ENCODE measurements around the gene FADS2.
A peak's percentile ranks its signal among the peaks of the same experiment; 100 is the strongest.

FADS2 gene

GRCh38 chr11:61903845-61904244 lies 75.7 kb downstream of the FADS2 start:
- no peak for ATAC-seq
- TF ChIP-seq ESRRG (CRISPR knock-in tag; IDR thresholded peaks at IDR 0.05) (no peak), ZFP3 (CRISPR knock-in tag; IDR thresholded peaks at IDR 0.05) (peak; percentile 97)

- TF ChIP-seq ISL1 (CRISPR knock-in tag; IDR thresholded peaks at IDR 0.05) (no peak), OSR1 (CRISPR knock-in tag; IDR thresholded peaks at IDR 0.05) (no peak), GLIS3 (CRISPR knock-in tag; IDR thresholded peaks at IDR 0.05) (no peak), ZFP30 (CRISPR knock-in tag; IDR thresholded peaks at IDR 0.05) (no peak), CSDC2 (CRISPR knock-in tag; IDR thresholded peaks at IDR 0.05) (no peak), ZNF8 (CRISPR knock-in tag; IDR thresholded peaks at IDR 0.05) (no peak), ZNF70 (CRISPR knock-in tag; IDR thresholded peaks at IDR 0.05) (no peak), ZC3H10 (CRISPR knock-in tag; IDR thresholded peaks at IDR 0.05) (no peak), ARNTL (CRISPR knock-in tag; IDR thresholded peaks at IDR 0.05; ENCODE audit: borderline replicate concordance, low read depth) (no peak), PPARA (CRISPR knock-in tag; IDR thresholded peaks at IDR 0.05; ENCODE audit: borderline replicate concordance) (no peak), RARB (CRISPR knock-in tag; IDR thresholded peaks at IDR 0.05) (no peak), TCF4 (CRISPR knock-in tag; IDR thresholded peaks at IDR 0.05; ENCODE audit: borderline replicate concordance) (no peak), ZNF565 (CRISPR knock-in tag; conservative IDR thresholded peaks at IDR 0.05; ENCODE audit: low read depth) (no peak), TOX (CRISPR knock-in tag; IDR thresholded peaks at IDR 0.05; ENCODE audit: borderline replicate concordance) (no peak)
- TF ChIP-seq, protein P1, sequence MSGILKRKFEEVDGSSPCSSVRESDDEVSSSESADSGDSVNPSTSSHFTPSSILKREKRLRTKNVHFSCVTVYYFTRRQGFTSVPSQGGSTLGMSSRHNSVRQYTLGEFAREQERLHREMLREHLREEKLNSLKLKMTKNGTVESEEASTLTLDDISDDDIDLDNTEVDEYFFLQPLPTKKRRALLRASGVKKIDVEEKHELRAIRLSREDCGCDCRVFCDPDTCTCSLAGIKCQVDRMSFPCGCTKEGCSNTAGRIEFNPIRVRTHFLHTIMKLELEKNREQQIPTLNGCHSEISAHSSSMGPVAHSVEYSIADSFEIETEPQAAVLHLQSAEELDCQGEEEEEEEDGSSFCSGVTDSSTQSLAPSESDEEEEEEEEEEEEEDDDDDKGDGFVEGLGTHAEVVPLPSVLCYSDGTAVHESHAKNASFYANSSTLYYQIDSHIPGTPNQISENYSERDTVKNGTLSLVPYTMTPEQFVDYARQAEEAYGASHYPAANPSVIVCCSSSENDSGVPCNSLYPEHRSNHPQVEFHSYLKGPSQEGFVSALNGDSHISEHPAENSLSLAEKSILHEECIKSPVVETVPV (CRISPR knock-in tag; IDR thresholded peaks at IDR 0.05): no peak
- TF ChIP-seq, protein P2, sequence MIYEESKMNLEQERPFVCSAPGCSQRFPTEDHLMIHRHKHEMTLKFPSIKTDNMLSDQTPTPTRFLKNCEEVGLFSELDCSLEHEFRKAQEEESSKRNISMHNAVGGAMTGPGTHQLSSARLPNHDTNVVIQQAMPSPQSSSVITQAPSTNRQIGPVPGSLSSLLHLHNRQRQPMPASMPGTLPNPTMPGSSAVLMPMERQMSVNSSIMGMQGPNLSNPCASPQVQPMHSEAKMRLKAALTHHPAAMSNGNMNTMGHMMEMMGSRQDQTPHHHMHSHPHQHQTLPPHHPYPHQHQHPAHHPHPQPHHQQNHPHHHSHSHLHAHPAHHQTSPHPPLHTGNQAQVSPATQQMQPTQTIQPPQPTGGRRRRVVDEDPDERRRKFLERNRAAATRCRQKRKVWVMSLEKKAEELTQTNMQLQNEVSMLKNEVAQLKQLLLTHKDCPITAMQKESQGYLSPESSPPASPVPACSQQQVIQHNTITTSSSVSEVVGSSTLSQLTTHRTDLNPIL (CRISPR knock-in tag; IDR thresholded peaks at IDR 0.05; ENCODE audit: low read depth): no peak
- TF ChIP-seq, protein P3, sequence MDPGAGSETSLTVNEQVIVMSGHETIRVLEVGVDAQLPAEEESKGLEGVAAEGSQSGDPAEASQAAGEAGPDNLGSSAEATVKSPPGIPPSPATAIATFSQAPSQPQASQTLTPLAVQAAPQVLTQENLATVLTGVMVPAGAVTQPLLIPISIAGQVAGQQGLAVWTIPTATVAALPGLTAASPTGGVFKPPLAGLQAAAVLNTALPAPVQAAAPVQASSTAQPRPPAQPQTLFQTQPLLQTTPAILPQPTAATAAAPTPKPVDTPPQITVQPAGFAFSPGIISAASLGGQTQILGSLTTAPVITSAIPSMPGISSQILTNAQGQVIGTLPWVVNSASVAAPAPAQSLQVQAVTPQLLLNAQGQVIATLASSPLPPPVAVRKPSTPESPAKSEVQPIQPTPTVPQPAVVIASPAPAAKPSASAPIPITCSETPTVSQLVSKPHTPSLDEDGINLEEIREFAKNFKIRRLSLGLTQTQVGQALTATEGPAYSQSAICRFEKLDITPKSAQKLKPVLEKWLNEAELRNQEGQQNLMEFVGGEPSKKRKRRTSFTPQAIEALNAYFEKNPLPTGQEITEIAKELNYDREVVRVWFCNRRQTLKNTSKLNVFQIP (CRISPR knock-in tag; IDR thresholded peaks at IDR 0.05; ENCODE audit: borderline replicate concordance, low read depth): no peak
- no peak for ATAC-seq
Measured at GRCh38 chr11:61904539-61905048, 76.5 kb downstream of the FADS2 start.

- TF ChIP-seq SNAI2 (CRISPR knock-in tag; IDR thresholded peaks at IDR 0.05): no peak
- TF ChIP-seq OSR1 (CRISPR knock-in tag; IDR thresholded peaks at IDR 0.05): no peak
- TF ChIP-seq ZNF70 (CRISPR knock-in tag; IDR thresholded peaks at IDR 0.05): no peak
- TF ChIP-seq CSDC2 (CRISPR knock-in tag; IDR thresholded peaks at IDR 0.05): no peak
- TF ChIP-seq TCF4 (CRISPR knock-in tag; IDR thresholded peaks at IDR 0.05; ENCODE audit: borderline replicate concordance): no peak
- TF ChIP-seq ESRRG (CRISPR knock-in tag; IDR thresholded peaks at IDR 0.05): no peak
- no peak for TF ChIP-seq TSHZ2 (CRISPR knock-in tag; IDR thresholded peaks at IDR 0.05)
- TF ChIP-seq ZC3H10 (CRISPR knock-in tag; IDR thresholded peaks at IDR 0.05): no peak
- TF ChIP-seq TOX (CRISPR knock-in tag; IDR thresholded peaks at IDR 0.05; ENCODE audit: borderline replicate concordance): no peak
- TF ChIP-seq, protein P3 (CRISPR knock-in tag; IDR thresholded peaks at IDR 0.05; ENCODE audit: borderline replicate concordance, low read depth): no peak
- TF ChIP-seq, protein P2 (CRISPR knock-in tag; IDR thresholded peaks at IDR 0.05; ENCODE audit: low read depth): no peak
- no peak for TF ChIP-seq ISL1 (CRISPR knock-in tag; IDR thresholded peaks at IDR 0.05)
- no peak for TF ChIP-seq RARB (CRISPR knock-in tag; IDR thresholded peaks at IDR 0.05)
- TF ChIP-seq GLIS3 (CRISPR knock-in tag; IDR thresholded peaks at IDR 0.05): no peak
- TF ChIP-seq ARNTL (CRISPR knock-in tag; IDR thresholded peaks at IDR 0.05; ENCODE audit: borderline replicate concordance, low read depth): no peak
- no peak for TF ChIP-seq BACH2 (CRISPR knock-in tag; IDR thresholded peaks at IDR 0.05; ENCODE audit: borderline replicate concordance)
- no peak for TF ChIP-seq ZNF8 (CRISPR knock-in tag; IDR thresholded peaks at IDR 0.05)
- no peak for TF ChIP-seq PPARA (CRISPR knock-in tag; IDR thresholded peaks at IDR 0.05; ENCODE audit: borderline replicate concordance)
- TF ChIP-seq, protein P1 (CRISPR knock-in tag; IDR thresholded peaks at IDR 0.05): no peak
- TF ChIP-seq ZNF565 (CRISPR knock-in tag; conservative IDR thresholded peaks at IDR 0.05; ENCODE audit: low read depth): no peak
Measured at GRCh38 chr11:61905067-61905696, 77.1 kb downstream of the FADS2 start.

More at GRCh38 chr11:61905067-61905696, 77.1 kb downstream of the FADS2 start:
- no peak for ATAC-seq
